Hepatocyte (in vitro differentiated cells): ENCODE data around the gene SLC6A11. TPM values are rescaled to one million over a fixed set of nuclear protein-coding genes. Genes with fewer than 3 reads are reported as not detected.

Experiments used
- DNase-seq: peaks from one replicate; pipeline ENCODE4 v3.0.0-alpha.2; 2016; ENCODE audit warnings: low spot score
- H2AFZ ChIP-seq: fragments of 200-600 bp; sonication (generic); 2 replicates; pipeline ENCODE4 v1.6.0; 2016; ENCODE audit warnings: antibody characterized with exemption, mild to moderate bottlenecking
- H3K27ac ChIP-seq: fragments of 200-600 bp; sonication (generic); 2 replicates; pipeline ENCODE4 v1.5.1; 2016; ENCODE audit warnings: mild to moderate bottlenecking
- H3K27me3 ChIP-seq: fragments of 200-600 bp; sonication (generic); 2 replicates; pipeline ENCODE4 v1.6.1; 2016
- H3K36me3 ChIP-seq: fragments of 200-600 bp; sonication (generic); replicated peaks from 2 replicates; pipeline ENCODE4 v1.5.1; 2016; ENCODE audit warnings: low read depth; ENCODE audit not compliant: insufficient read depth
- H3K4me1 ChIP-seq: fragments of 200-600 bp; sonication (generic); 2 replicates; pipeline ENCODE4 v1.5.1; 2016; ENCODE audit warnings: mild to moderate bottlenecking, moderate library complexity; ENCODE audit not compliant: insufficient read depth
- H3K4me2 ChIP-seq: fragments of 200-600 bp; sonication (generic); 2 replicates; pipeline ENCODE4 v1.6.0; 2016
- H3K4me3 ChIP-seq: fragments of 200-600 bp; sonication (generic); 2 replicates; pipeline ENCODE4 v1.5.1; 2016; ENCODE audit warnings: mild to moderate bottlenecking
- H3K79me2 ChIP-seq: fragments of 200-600 bp; sonication (generic); 2 replicates; pipeline ENCODE4 v1.6.0; 2017; ENCODE audit warnings: mild to moderate bottlenecking
- H3K9me2 ChIP-seq: fragments of 200-600 bp; sonication (generic); replicated peaks from 2 replicates; pipeline ENCODE4 v1.6.0; 2017; ENCODE audit warnings: mild to moderate bottlenecking; ENCODE audit not compliant: insufficient read depth
- H3K9me3 ChIP-seq: fragments of 200-600 bp; sonication (generic); 2 replicates; pipeline ENCODE4 v1.5.1; 2016; ENCODE audit warnings: low read depth, mild to moderate bottlenecking
- H4K20me1 ChIP-seq: fragments of 200-600 bp; sonication (generic); 2 replicates; pipeline ENCODE4 v1.6.0; 2016; ENCODE audit warnings: mild to moderate bottlenecking; ENCODE audit not compliant: insufficient read depth, poor library complexity, severe bottlenecking
- CTCF ChIP-seq: fragments of 200-600 bp; sonication (generic); IDR thresholded peaks from 2 replicates; pipeline ENCODE4 v1.5.1; 2016; ENCODE audit warnings: antibody characterized with exemption, mild to moderate bottlenecking; ENCODE audit not compliant: poor library complexity
- EZH2 ChIP-seq: fragments of 200-600 bp; sonication (generic); IDR thresholded peaks from 2 replicates; pipeline ENCODE4 v1.6.1; 2016; ENCODE audit warnings: antibody characterized with exemption, mild to moderate bottlenecking, borderline replicate concordance
- EZH2phosphoT487 ChIP-seq: fragments of 200-600 bp; sonication (generic); IDR thresholded peaks from one replicate; pipeline ENCODE4 v1.6.1; 2018; ENCODE audit warnings: antibody characterized with exemption, mild to moderate bottlenecking, low read depth, moderate library complexity; ENCODE audit not compliant: unreplicated experiment, severe bottlenecking
- WGBS: methylation state at CpG from one replicate; pipeline ENCODE4 v1.1.6; 2016; ENCODE audit warnings: low lambda C conversion rate; ENCODE audit errors: missing lambda C conversion rate; 5-methylcytosine and 5-hydroxymethylcytosine counted together
- polyA plus RNA-seq: library from polyadenylated mRNA; unstranded; fragments of >200 nt; fragmentation: Nextera tagmentation; extraction: Ambion mirVana; gene quantifications from 2 replicates; pipeline ENCODE4 v1.2.1, GENCODE V29; 2016
- total RNA-seq: library from RNA; depleted of rRNA; stranded (reverse); fragments of >200 nt; gene quantifications from 2 replicates; pipeline ENCODE4 v1.2.3, GENCODE V29; 2014

SLC6A11 gene
- total and polyA plus RNA-seq, 2 experiments from 2014 or later = 1.5 to 1.7 TPM

GRCh38 chr3:10846657-10846975 lies 30.6 kb downstream of the SLC6A11 start:
- Histone ChIP-seq H3K4me1 (no peaks in the 10 kb centered on the region), H3K27ac (no peak overlapping the region), H3K4me2 (no peak overlapping the region), H4K20me1 (no peaks in the 10 kb centered on the region), H3K4me3 (no peak overlapping the region), H3K9me3 (no peaks in the 10 kb centered on the region), H2AFZ (no peak overlapping the region), H3K79me2 (no peaks in the 10 kb centered on the region), H3K36me3 (no peaks in the 10 kb centered on the region), H3K9me2 (no peaks in the 10 kb centered on the region), H3K27me3 (no peaks in the 10 kb centered on the region)
- WGBS = 89% methylated on average over 4 of the region's 4 CpGs
- DNase-seq = no peak
- TF ChIP-seq EZH2phosphoT487 = no peak
- TF ChIP-seq EZH2 = no peak
- TF ChIP-seq CTCF = no peak

GRCh38 chr3:10848261-10848660 lies 32.2 kb downstream of the SLC6A11 start:
- H3K4me2 ChIP-seq = no peak overlapping the region
- H3K4me1 ChIP-seq = no peaks in the 10 kb centered on the region

GRCh38 chr3:10852066-10852808 lies 36.2 kb downstream of the SLC6A11 start:
- Histone ChIP-seq H3K79me2 (no peaks in the 10 kb centered on the region), H3K36me3 (no peaks in the 10 kb centered on the region), H2AFZ (no peak overlapping the region), H3K9me2 (no peaks in the 10 kb centered on the region), H3K4me3 (no peak overlapping the region), H3K4me2 (no peak overlapping the region), H3K4me1 (no peaks in the 10 kb centered on the region), H3K27me3 (no peaks in the 10 kb centered on the region), H4K20me1 (no peaks in the 10 kb centered on the region), H3K27ac (no peak overlapping the region), H3K9me3 (no peaks in the 10 kb centered on the region)
- WGBS = 83% methylated on average over 17 of the region's 17 CpGs
- no peak for DNase-seq
- TF ChIP-seq CTCF (no peak), EZH2phosphoT487 (no peak), EZH2 (no peak)

More at GRCh38 chr3:10848261-10848660, 32.2 kb downstream of the SLC6A11 start:
- Histone ChIP-seq H4K20me1 (no peaks in the 10 kb centered on the region), H3K79me2 (no peaks in the 10 kb centered on the region), H2AFZ (no peak overlapping the region), H3K27ac (no peak overlapping the region), H3K4me3 (no peak overlapping the region), H3K9me2 (no peaks in the 10 kb centered on the region), H3K27me3 (no peaks in the 10 kb centered on the region), H3K36me3 (no peaks in the 10 kb centered on the region), H3K9me3 (no peaks in the 10 kb centered on the region)
- 83% methylated on average over 3 of the region's 3 CpGs for WGBS
- TF ChIP-seq CTCF = no peak
- no peak for DNase-seq
